Muscle of back (tissue), 11 donors: ENCODE results near the gene HMMR. TPM values are rescaled to one million over a fixed set of nuclear protein-coding genes. Genes with fewer than 3 reads are reported as not detected.
"Not testable (repeated sequence)": the region's sequence is repeated elsewhere in the genome, so short reads cannot be mapped to it uniquely, and the experiment has no call there.

ENCODE experiments used
- DNase-seq, 3 donors: peaks; one replicate each; pipeline versions ENCODE4 v3.0.0 to v3.0.0-alpha.2; 2013
- polyA plus RNA-seq, 10 donors: library from polyadenylated mRNA; unstranded; fragments of 120-200 nt; gene quantifications; one replicate each; pipeline ENCODE4 v1.2.1, GENCODE V29; 2013; ENCODE audit not compliant: insufficient read length in 10 of 10

HMMR gene
- polyA plus RNA-seq, 10 donors, result 6.7 to 15.1 (median 10.8) TPM

DNA sequence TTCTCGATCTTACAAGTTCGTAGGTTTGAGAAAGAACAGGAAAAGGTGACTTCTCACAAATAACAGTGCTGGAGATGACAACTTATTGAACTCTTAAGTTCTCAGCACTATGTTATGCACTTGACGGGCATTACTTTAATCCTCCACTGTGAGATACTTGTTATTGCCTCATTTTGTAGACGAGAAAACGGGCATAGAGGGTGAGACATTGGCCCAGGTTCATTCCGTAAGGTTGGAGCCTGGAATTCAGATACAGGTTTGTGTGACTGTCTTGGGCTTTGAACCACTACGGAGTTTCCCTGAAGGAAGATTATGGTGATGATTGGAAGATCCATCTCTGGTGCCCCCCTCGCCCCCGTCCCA is 45.6 kb downstream of the HMMR start:
- no peak for DNase-seq

DNA sequence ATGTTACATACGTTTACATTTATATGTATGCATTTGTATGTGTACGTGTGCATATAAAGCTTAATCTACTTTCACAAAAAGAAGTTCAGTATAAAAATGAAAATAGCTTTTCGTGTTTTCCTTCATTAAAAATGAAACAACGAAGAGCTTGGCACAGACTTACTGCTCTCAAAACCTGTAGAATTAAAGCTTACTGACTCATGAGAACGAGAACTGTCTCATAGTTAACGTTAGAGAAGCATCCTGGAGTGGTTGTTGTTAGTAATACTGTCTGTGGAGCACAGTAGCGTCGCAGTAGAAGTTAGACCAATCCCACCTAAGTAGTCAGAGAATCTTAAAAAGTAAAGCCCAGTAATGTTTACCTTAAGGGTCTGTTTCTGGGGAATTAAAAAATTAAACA is 46.3 kb downstream of the HMMR start:
- DNase-seq, result peak in 1 of 3 donors; percentile 40

DNA sequence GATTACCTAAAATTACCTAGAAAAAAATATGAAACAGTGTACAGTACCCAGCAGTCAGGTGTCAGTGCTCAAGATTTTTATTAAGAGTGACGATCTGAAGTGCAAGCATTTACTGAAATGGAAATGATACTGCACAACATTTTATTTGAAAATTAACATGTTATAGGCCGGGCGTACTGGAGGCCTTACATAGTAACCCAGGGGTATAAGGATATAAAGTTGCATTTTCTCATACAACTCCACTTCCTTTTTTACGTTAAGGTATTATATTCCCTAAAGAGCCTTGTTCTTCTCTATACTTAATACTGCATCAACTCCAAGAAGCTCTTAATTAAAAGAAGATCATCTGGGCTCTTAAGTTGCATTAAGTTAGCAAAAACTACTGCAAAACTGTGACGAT is 48.3 kb downstream of the HMMR start:
- DNase-seq, result peak in 1 of 3 donors; percentile 7

DNA sequence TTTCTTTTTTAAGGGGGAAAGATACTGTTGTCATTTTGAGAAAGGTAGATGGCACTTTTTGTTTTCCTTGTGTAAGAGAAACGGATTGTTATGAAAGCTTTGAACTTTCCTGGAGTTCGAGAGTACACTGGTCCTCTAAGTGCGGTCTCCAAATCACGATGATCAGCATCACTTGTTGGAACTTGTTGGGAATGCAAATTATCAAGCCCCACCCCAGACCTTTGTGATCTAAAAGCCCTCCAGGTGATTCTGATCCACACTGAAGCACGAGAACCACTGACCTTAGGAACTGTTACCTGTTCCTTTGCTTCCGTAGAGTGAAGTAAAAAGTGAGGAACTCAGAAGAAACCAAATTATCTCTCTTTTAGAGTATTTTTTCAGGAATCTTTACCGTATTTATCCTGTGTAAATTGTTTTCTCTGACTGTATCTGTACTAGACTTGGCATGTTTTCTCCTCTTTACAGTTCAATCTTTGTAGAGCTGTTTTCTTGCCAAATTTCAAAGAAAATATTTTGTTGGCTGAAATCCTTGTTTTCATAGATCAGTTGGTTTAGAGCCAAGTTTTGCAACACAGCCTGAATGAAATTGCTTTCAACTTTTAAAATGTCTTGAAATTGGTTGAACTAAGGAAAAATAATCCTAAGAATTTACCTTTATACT is 49.0 kb downstream of the HMMR start:
- DNase-seq, result peak in 1 of 3 donors; percentile 74

DNA sequence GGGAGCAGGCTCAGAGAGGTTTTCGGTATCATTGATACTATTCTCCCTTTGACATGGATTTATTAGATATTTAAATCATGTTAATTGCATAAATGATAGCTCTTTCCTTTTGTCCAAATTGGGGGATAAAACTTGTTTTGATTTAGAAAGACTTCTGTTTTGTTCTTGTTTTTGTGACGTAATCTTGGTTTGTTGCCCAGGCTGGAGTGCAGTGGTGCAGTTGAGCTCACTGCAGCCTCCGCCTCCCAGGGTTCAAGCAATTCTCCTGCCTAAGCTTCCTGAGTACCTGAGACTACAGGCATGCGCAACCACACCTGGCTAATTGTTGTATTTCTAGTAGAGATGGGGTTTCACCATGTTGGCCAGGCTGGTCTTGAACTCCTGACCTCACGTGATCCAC is 52.1 kb downstream of the HMMR start:
- DNase-seq, result no peak

DNA sequence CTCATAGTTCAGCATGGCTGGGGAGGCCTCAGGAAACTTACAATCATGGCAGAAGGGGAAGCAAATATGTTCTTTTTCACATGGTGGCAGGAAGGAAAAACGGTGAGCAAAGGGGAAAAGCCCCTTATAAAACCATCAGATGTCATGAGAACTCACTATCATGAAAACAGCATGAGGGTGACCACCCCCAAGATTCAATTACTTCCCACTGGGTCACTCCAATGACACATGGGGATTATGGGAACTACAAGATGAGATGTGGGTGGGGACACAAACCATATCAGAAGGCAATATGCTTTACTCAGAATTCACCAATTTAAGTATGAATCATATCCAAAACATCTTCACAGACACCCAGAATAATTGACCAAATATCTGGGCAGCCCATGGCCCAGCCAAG is 64.7 kb downstream of the HMMR start:
- DNase-seq, result no peak

DNA sequence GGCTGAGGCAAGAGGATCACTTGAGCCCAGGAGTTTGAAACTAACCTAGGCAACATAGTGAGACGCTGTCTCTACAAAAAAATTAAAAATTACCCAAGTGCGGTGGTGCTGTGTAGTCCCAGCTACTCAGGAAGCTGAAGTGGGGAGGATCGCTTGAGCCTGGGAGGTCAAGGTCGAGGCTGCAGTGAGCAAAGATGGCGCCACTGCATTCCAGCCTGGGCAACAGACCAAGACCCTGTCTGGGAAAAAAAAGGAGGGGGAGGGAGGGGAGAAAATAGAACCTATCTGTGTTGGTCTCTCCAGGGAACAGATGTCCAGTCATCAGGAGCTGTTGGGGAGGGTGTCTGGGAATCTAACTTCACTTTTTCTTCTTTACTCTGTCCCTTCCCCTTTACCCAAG is 69.3 kb downstream of the HMMR start:
- no peak for DNase-seq

DNA sequence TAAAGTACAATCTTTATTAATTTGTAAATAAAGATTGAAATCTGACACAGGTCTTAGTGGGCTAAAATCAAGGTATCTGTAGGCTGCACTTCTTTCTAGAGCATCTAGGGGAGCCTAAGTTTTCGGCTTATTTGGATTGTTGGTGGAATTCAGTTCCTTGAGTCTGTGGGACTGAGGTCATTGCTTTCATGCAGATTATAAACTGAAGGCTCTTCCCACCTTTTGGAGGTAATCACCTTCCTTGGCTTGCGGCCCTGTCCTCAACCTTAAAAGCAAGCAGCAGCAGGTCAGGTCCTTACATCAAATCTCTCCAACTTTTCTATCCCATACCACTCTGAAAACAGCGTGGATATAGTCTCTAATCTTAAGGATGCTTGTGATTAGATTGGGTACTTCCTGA is 70.8 kb downstream of the HMMR start:
- no peak for DNase-seq

DNA sequence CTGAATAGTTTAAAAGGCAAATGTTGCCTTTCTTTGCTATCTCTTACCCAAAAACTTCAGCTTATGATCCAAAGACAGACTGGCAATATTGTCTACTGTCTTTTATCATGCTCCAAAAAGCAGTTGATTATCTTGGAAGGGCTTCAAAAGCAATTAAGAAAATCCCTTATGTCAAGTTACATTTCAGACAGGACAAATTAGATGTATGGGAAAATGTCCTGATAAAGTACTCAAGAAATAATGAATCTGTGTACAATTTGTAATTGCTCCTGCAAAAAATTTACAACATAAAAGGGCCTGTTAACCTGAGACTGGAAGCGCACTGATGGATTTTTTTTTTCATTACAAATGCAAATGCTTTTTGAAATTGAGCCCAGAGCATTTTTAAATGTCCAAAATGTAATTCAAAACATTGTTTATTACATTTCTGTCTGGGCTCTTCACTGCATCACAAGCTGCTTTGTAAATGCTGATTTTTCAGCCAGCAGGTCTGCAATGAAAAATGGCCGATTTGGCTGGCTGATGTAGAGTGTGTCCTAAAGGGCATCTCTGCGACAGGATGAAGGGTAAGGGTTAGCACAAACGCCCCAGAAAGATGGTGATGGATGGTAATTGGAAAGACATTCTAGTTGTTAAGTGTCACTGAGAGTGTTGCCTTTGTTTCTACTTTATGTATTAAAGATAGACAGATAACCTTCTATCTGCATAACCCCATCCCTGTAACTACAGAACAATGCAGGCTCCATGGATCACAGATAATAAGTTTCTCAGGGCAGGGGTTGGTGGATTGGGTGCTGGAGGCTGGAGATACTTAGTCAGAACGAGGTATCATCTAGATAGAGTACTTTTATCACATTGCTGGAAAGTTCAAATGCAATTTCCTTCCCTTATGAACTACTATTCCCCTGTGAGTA is 72.0 kb downstream of the HMMR start:
- peak in 1 of 3 donors; percentile 45 for DNase-seq

DNA sequence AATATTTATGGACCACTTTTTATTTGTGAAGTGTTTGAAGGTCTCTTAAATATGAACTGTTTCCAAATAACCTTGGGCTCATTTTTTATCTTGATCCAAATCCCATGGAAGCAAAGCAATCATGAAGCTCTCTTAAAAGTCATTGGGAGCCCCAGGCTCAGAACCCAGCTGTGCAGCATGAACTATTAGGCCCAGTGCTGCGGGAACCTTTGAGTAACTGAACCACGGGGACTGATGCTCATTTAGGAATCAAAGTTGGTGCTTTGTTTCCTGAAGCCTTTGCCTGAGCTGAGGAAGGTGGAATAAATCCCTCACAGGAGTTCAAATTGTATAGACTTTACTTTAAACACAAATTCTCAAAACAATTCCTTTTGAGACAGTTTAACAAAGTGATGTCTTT is 72.8 kb downstream of the HMMR start:
- peak in 1 of 3 donors; percentile 32 for DNase-seq

DNA sequence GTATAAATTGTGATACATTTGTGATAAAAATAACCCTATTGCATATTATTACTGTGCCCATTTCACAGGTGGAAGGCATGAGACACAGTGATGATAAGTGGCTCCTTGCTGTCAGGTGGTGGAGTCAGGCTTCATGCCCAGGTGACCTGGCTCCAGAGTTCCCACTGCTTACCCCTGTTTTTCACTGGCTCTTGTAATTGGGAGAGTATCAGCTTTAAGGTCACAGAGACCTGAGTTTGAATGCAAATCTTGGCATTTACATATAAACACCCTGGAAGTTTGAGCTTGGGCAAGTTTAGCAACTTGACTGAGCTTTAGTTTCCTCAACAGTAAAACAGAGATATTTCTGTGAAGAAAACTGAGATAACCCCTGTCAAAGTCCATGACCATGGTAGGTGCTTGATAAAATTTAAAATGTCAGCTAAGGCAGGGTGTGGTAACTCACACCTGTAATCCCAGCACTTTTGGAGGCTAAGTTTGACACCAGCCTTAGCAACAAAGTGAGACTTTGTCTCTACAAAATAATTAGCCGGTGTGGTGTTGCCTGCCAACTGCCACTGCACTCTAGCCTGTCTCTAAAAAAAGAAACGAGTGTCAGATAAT is 74.2 kb downstream of the HMMR start:
- DNase-seq, result no peak

DNA sequence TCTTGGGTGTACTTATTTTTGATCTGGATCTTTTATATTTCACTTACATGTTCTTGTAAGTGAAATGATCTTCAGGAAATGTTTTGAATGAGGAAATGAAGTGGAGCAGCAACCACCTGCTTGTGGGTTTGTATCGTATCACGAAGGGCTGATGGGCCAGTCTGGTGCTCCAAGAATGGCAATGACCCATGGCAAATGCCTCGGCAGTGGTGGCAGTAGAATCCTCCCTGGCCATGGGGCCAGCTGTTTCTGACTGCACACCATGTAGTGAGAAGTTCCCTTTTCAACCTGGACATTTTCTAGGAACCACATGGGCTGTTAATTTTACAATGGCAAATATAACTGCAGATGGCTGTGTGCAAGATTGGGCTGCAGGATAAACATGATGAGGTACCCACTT is 74.9 kb downstream of the HMMR start:
- no peak for DNase-seq

DNA sequence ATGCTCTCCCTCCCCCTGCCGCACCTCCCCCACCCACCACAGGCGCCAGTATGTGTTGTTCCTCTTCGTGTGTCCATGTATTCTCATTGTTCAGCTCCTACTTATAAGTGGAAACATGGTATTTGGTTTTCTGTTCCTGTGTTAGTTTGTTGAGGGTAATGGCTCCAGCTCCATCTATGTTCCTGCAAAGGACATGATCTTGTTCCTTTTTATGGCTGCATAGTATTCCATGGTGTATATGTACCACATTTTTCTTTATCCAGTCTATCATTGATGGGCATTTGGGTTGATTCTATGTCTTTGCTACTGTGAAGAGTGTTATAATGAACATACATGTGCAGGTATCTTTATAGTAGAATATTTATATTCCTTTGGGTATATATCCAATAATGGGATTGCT is 76.0 kb downstream of the HMMR start:
- DNase-seq, result not testable (repeated sequence)

DNA sequence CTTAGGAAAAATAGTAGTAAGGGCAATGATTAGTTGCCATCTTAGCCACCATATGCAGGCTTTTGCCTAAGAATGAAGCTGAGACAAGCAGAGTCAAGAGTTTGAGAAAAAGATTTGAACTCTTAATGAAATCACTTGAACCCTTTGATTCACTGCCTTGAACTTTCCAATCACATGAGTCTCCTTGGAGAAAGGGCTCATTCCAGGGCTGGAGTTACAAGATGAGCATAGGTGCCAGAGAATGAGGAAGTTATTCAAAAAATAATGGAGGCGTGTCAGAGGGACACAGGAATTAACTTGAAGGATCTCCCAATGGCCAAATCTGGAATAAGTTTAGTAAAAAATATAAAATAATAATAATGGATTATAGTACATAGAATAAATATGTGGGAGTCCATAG is 80.3 kb downstream of the HMMR start:
- no peak for DNase-seq

Other genes starting within 250 kb of the HMMR start
- gene CCNG1, start 23.0 kb upstream of the HMMR start, polyA plus RNA-seq, result 100 to 1,000 TPM; 175 to 399 (median 320) TPM
- gene NUDCD2, start 530 bp upstream of the HMMR start, polyA plus RNA-seq, result 10 to 100 TPM; 35.6 to 48.7 (median 43.2) TPM
- 10 to 100 TPM; 45.8 to 61.8 (median 54.3) TPM for gene MAT2B, start 45.0 kb downstream of the HMMR start, polyA plus RNA-seq